Mucosa of rectum (tissue), 2 donors: ENCODE measurements around the gene C5AR1.
A peak's percentile ranks its signal among the peaks of the same experiment; 100 is the strongest.
"Not testable (repeated sequence)": the region's sequence is repeated elsewhere in the genome, so short reads cannot be mapped to it uniquely, and the experiment has no call there.

Source experiments
- H3K27ac ChIP-seq, 2 donors: one replicate each; pipeline ENCODE4 v1.7.0; 2013; ENCODE audit warnings: inconsistent platforms in 2 of 2, low read depth in 2 of 2, low read length in 2 of 2
- H3K27me3 ChIP-seq, 2 donors: one replicate each; pipeline ENCODE4 v1.7.0; 2013; ENCODE audit warnings: low read length in 2 of 2; ENCODE audit not compliant: control insufficient read depth in 2 of 2, insufficient read depth in 2 of 2
- H3K36me3 ChIP-seq, 2 donors: one replicate each; pipeline ENCODE4 v1.7.0; 2013; ENCODE audit warnings: low read length in 2 of 2; ENCODE audit not compliant: control insufficient read depth in 2 of 2, insufficient read depth in 2 of 2
- H3K4me1 ChIP-seq, 2 donors: one replicate each; pipeline ENCODE4 v1.7.0; 2013; ENCODE audit warnings: low read length in 2 of 2, mild to moderate bottlenecking in 1 of 2; ENCODE audit not compliant: control insufficient read depth in 2 of 2, insufficient read depth in 2 of 2
- H3K4me3 ChIP-seq, 2 donors: one replicate each; pipeline ENCODE4 v1.7.0; 2013; ENCODE audit warnings: low read length in 2 of 2
- H3K9ac ChIP-seq, 2 donors: one replicate each; pipeline ENCODE4 v1.7.0; 2013; ENCODE audit warnings: low read length in 2 of 2, low read depth in 1 of 2, mild to moderate bottlenecking in 1 of 2
- H3K9me3 ChIP-seq, 2 donors: one replicate each; pipeline ENCODE4 v1.7.0; 2013; ENCODE audit warnings: low read length in 2 of 2; ENCODE audit not compliant: control insufficient read depth in 2 of 2
- donor health status: healthy.
- donor health status: Normal muscosa, but diverticular disease.

Gene C5AR1

DNA sequence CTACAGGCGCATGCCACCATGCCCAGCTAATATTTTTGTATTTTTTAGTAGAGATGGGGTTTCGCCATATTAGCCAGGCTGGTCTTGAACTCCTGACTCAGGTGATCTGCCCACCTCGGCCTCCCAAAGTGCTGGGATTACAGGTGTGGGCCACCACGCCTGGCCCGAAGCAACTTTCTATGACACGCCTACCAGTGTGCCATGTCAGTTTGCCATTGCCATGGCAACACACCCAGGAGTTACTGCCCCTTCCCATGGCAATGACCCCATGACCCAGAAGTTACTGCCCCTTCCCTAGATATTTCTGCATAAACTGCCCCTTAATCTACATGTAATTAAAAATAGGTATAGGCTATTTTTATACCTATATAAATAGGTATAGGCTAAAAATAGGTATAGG lies 36.4 kb downstream of the C5AR1 start:
- H3K36me3 ChIP-seq, H3K9ac ChIP-seq, H3K9me3 ChIP-seq, H3K4me3 ChIP-seq, H3K27me3 ChIP-seq, H3K27ac ChIP-seq: not testable (repeated sequence)
- peaks cover 5 to 13% of the 10 kb centered on the region in 2 donors for H3K4me1 ChIP-seq

DNA sequence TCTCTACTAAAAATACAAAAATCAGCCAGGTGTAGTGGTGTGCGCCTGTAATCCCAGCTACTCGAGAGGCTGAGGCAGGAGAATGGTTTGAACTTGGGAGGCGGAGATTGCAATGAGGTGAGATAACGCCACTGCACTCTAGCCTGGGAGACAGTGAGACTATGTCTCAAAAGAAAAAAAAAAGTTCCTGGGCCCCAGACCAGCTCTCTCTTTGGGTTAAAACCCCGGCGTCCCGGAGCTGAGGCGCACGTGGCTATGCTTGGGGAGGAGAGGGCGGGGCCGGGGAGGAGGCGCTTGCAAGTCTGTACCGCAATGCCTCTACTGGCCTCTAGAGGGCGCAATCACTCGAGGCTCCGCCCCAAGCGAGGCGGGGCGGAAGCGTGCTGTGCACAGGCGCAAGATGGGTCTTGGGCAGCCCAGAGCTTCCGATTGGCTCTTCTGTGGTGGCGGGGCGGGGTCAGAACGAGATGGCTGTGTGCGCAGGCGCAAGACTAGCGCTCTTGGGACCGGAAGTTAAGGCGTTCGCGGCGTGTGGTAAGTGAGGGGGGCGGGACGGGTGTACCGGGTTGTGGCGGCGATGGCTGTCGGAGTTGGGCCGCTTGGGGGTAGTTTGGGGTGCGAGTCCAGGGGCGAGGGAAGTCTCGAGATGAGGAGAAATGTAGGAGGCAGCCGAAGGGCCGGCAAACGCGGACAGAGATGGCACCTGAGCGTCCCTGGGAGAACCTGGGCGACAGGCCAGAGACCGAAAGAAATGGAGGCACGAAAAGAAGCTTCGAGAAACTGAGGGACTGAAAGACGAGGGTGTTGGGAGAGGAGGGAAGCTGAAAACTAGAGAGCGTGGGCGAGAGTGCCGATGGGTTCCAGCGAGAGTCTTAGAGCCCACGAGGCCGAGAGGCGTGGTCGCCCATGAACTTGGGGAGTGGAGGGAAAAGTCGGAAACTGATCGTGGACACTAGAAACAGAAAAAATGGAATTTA lies 39.4 kb downstream of the C5AR1 start, which contains the start of gene DHX34:
TSS of gene DHX34 (plus strand) at position 497 of the 977 bp plus-strand sequence. CDS start 3,716 bp downstream, outside the sequence.
- H3K4me1 ChIP-seq: peaks cover 5 to 13% of the 10 kb centered on the region in 2 donors
- H3K9me3 ChIP-seq: no peaks in the 10 kb centered on the region
- peaks cover under 1 to 10% of the 10 kb centered on the region in 2 donors for H3K36me3 ChIP-seq
- no peaks in the 10 kb centered on the region for H3K27me3 ChIP-seq
- peak within 1 kb of the TSS; percentile 91 to 94 for H3K4me3 ChIP-seq
- peak within 1 kb of the TSS; percentile 79 to 92 for H3K9ac ChIP-seq
- H3K27ac ChIP-seq: peak within 1 kb of the TSS; percentile 47 to 65

GRCh38 chr19:47350630-47351029 lies 41.0 kb downstream of the C5AR1 start:
- Histone ChIP-seq H3K4me3 (no peak overlapping the region), H3K27ac (no peak overlapping the region), H3K9me3 (no peaks in the 10 kb centered on the region)

DNA sequence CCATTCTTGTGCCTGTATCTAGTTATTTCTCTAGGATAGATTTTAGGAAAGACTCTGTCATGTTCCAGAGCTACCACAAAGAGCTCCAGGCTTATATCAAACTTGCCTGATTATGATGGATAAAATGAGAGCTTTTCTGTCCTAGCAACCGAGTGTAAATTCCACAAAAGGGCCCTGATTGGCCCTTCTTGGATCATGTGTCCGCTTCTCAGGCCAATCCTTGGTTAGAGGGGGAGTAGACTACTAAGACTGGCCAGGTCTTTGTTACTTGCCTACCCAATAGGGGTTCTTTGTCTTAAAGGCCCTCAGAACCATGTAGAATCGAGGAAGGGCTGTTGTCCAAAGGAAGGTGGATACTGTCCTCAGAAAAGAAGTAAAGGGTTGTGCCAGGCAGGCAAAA lies 41.9 kb downstream of the C5AR1 start:
- no peak overlapping the region for H3K4me3 ChIP-seq
- H3K36me3 ChIP-seq: peaks cover 17 to 25% of the 10 kb centered on the region in 2 donors
- no peaks in the 10 kb centered on the region for H3K9me3 ChIP-seq
- H3K27ac ChIP-seq: no peak overlapping the region
- H3K27me3 ChIP-seq: no peaks in the 10 kb centered on the region
- H3K4me1 ChIP-seq: peaks cover 5 to 13% of the 10 kb centered on the region in 2 donors
- H3K9ac ChIP-seq: no peak overlapping the region

More at GRCh38 chr19:47350630-47351029, 41.0 kb downstream of the C5AR1 start:
- Histone ChIP-seq H3K4me1 (peaks cover 5 to 13% of the 10 kb centered on the region in 2 donors), H3K27me3 (no peaks in the 10 kb centered on the region), H3K36me3 (peaks cover 11 to 17% of the 10 kb centered on the region in 2 donors), H3K9ac (no peak overlapping the region)

DNA sequence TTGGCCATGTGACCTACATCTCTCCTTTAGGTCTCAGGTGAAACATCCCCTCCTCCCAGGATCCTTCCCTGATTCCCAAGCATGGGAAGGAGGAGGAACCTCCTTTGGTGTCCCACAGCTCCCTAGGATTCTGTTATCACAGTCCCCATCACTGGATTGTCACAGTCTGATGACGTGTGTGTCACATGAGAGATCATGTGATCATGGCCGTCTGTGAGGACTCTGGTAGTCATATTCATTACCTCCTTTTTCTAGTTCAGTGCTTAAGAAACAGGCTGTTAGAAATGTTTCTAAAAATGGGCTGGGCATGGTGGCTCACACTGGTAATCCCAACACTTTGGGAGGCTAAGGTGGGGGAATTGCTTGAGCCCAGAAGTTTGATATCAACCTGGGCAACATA lies 42.4 kb downstream of the C5AR1 start:
- H3K9me3 ChIP-seq: no peaks in the 10 kb centered on the region
- H3K36me3 ChIP-seq: peaks cover 20 to 27% of the 10 kb centered on the region in 2 donors
- H3K4me3 ChIP-seq: no peak overlapping the region
- H3K9ac ChIP-seq: no peak overlapping the region
- no peak overlapping the region for H3K27ac ChIP-seq
- H3K4me1 ChIP-seq: peaks cover 5 to 13% of the 10 kb centered on the region in 2 donors
- H3K27me3 ChIP-seq: no peaks in the 10 kb centered on the region

GRCh38 chr19:47353307-47353712 lies 43.6 kb downstream of the C5AR1 start:
- no peaks in the 10 kb centered on the region for H3K9me3 ChIP-seq
- peaks cover 5 to 13% of the 10 kb centered on the region in 2 donors for H3K4me1 ChIP-seq
- peaks cover 32 to 39% of the 10 kb centered on the region in 2 donors for H3K36me3 ChIP-seq
- no peak overlapping the region for H3K27ac ChIP-seq
- H3K27me3 ChIP-seq: no peaks in the 10 kb centered on the region
- H3K4me3 ChIP-seq: no peak overlapping the region
- H3K9ac ChIP-seq: no peak overlapping the region

DNA sequence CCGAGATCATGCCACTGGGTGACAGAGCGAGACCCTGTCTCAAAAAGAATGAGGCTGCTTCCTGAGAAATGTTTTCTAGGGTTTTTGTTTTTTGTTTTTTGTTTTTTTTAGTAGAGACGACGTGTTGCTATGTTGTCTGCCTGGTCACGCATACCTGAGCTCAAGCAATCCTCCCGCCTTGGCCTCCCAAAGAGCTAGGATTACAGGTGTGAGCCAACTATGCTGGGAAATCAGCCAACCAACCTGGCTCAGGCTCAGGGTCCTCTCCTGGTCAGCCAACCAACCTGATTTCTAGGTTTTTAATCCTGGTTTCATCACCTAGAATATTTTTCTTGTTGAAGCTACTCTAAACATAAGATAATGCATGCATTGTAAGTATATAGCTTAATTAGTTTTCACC lies 47.2 kb downstream of the C5AR1 start:
- no peak overlapping the region for H3K9ac ChIP-seq
- H3K4me1 ChIP-seq: no peaks in the 10 kb centered on the region
- H3K27ac ChIP-seq: no peak overlapping the region
- no peaks in the 10 kb centered on the region for H3K9me3 ChIP-seq
- peaks cover 41 to 65% of the 10 kb centered on the region in 2 donors for H3K36me3 ChIP-seq
- no peak overlapping the region for H3K4me3 ChIP-seq
- H3K27me3 ChIP-seq: no peaks in the 10 kb centered on the region

GRCh38 chr19:47357788-47358680 lies 48.4 kb downstream of the C5AR1 start:
- Histone ChIP-seq H3K9me3 (no peaks in the 10 kb centered on the region), H3K27me3 (no peaks in the 10 kb centered on the region), H3K4me3 (no peak overlapping the region), H3K4me1 (no peaks in the 10 kb centered on the region), H3K27ac (no peak overlapping the region), H3K9ac (no peak overlapping the region), H3K36me3 (peaks cover 41 to 68% of the 10 kb centered on the region in 2 donors)

DNA sequence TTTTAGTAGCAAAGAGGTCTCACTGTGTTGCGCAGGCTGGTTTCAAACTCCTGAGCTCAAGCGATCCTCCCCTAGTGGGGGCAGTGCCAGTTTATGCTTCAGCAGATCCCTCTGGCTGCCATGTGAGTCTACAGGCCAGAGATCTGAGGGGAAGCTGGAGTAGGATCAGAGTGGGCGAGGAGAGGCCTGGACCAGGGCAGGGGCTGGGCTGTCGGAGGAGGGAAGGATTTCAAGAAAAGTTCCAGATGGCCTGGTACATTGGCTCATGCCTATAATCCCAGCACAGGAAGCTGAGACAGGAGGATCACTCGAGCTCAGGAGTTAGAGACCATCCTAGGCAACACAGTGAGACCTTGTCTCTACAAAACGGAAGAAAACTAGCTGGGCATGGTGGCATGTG lies 49.3 kb downstream of the C5AR1 start:
- Histone ChIP-seq H3K27me3 (no peaks in the 10 kb centered on the region), H3K36me3 (peaks cover 41 to 66% of the 10 kb centered on the region in 2 donors), H3K9me3 (no peaks in the 10 kb centered on the region), H3K9ac (no peak overlapping the region), H3K27ac (no peak overlapping the region), H3K4me3 (no peak overlapping the region), H3K4me1 (no peaks in the 10 kb centered on the region)
